HL-60/S4 treated with phorbol 12-myristate 13-acetate at 8.2 ng/mL for 4 days and 3 days (cell line): ENCODE data around the gene RTEL1.

Experiments used
- in situ Hi-C: fragments of 300-500 bp; cut with MboI; formaldehyde crosslinking; loops from 2 replicates; pipeline ENCODE4 v1.15.0; 2022; ENCODE audit warnings: low sequenced_read_pairs

Gene RTEL1

GRCh38 chr20:63699466-63700198, 41.5 kb downstream of the RTEL1 start:
- in situ Hi-C loops, result no loop called here

- in situ Hi-C loops, result no loop called here
Observed at GRCh38 chr20:63700199-63701050, 42.3 kb downstream of the RTEL1 start.

GRCh38 chr20:63701051-63701328, 42.9 kb downstream of the RTEL1 start:
- in situ Hi-C loops, result no loop called here

GRCh38 chr20:63701329-63702035, 43.4 kb downstream of the RTEL1 start:
- in situ Hi-C loops, result no loop called here

GRCh38 chr20:63702036-63702665, 44.0 kb downstream of the RTEL1 start:
- in situ Hi-C loops, result no loop called here

DNA sequence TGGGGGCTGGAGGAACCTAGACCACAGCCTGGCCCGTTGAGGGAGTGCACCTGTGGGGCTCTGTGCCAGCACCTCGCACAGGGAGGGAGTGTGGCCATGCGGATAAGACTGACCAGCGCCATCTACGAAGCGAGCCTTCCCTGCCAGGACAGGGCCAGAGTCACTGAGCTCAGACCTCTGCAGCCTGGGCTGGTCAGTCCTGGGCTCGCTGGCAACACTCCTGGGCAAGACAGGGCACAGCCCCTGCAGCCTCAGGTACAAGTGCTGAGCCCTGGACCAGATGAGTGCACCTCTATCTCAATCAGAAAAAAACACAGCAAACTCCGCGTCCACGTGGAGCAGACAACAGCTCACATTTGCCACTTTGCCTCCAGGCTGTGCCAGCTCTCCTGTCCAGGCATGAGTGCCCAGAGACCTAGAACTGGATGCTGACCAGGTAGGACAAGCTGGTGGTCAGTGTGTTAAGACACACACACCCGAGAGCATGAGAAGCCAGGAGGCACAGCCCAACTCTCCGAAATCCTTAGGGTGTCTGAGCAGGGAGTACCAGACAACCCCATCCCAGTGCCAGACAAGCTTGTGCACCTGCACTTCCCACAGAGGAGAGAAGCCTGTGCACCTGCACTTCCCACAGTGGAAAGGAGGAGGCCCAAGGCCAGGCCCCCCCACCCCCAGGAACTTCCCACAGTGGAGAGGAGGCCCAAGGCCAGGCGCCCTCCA, 44.8 kb downstream of the RTEL1 start:
- in situ Hi-C loops, result no loop called here

DNA sequence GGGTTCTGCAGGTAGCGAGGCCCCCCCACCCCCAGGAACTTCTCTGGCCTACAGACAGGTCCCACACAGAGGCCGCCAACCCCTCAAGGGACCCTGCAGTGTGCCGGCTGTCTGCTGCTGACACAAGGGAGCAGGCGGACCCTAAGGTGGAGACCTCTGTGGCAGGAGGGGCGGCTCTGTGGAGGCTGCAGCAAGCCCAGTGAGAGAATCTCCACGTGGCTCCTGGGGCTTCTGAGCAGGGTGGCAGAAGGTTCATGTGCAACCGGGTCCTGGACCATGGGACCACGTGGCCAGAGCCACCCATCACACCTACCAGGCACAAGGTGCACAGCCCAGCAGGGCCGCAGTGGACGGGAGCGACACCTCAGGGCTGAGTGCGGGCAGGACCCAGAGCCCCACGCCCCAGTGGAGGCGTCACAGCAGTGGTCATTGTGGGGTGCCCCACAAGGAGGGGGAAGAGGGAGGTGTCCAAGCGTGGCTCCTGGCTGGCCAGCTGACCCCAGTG, 45.4 kb downstream of the RTEL1 start:
- in situ Hi-C loops, result no loop called here

GRCh38 chr20:63703976-63704748, 46.0 kb downstream of the RTEL1 start:
- in situ Hi-C loops, result no loop called here

GRCh38 chr20:63704749-63705117, 46.6 kb downstream of the RTEL1 start:
- in situ Hi-C loops, result no loop called here

DNA sequence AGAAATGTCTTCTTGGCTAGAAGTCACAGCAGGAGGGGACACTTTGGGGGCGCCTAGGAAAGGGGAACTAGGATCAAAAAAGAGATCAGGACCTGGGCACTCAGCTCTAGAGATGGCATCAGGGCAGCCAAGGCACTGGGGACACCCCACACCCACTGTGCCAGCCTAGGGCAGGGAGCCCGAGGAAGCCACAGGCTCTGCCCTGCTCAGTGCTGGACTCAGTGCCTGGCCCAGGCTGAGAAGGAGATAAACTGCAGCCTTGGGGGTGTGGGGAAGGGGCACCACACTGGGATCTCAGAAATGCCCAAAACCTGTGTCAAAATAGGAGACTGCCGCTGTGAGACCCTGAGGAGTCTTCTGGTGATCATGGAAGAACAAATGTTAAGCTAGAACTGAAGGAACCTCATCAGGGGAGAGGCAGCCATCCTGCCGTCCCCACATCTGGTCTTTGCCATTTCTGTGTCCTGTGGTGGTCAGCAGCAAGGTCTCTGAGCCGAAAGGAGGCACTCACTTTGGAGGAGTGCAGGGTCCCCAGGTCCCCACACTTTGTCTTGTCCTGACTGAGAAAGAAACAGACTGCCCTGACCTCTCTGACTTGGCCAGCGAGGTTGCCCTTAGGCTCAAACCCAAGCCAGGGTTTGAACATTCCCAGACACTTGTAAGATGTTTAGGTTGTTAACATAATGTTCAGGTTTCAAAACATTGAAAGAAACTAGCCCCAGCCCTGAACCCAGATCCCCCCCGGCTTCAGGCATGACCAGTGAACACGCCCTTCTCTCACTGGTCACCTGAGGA, 47.3 kb downstream of the RTEL1 start:
- in situ Hi-C loops, result no loop called here

GRCh38 chr20:63706027-63706695, 48.0 kb downstream of the RTEL1 start:
- in situ Hi-C loops, result no loop called here

GRCh38 chr20:63706852-63707557, 48.9 kb downstream of the RTEL1 start:
- in situ Hi-C loops, result no loop called here

DNA sequence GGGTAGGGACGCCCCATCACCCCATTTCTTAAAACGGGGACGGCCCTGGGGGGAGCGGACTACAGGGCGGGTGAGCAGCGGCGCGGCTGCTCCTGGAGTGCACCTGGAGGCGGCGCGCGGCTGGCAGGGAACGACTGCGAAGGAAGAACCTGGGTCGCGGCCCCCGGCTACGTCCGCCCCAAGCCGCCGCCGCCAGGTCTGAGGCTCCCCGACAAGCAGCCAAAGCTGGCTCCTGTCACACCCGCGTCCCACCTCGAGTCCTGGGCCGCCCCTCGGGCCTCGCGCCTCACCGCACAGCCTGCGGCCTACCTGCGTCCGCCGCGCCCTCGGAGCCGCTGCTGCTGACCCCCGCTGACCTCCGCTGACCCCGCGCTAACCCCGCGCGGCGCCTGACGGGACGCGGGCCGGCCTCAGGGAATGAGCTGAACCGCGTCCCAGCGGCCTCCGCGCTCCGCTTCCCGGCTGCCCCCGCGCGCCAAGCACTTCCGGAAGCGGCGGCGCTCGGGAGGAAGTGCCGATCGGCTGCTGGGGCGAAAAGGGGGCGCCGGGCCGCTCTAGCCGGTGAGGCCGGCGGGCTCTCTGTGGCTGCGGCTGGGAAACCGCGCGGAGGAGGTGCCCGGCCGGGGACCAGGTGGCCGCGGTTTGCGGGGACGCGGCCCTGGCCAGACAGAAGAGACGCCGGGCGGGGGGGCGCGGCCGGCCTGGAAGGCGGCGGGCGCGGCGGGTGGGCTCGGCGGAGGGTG, 49.6 kb downstream of the RTEL1 start, which contains the start of the genes ARFRP1 and ZGPAT:
Gene ARFRP1 (minus strand): TSS at position 419 of the 743 bp plus-strand sequence. CDS start 885 bp downstream, outside the sequence.
Gene ZGPAT (plus strand): TSS at position 482 of the 743 bp plus-strand sequence. CDS start 542 bp downstream, outside the sequence.
- in situ Hi-C loops, result no loop called here

DNA sequence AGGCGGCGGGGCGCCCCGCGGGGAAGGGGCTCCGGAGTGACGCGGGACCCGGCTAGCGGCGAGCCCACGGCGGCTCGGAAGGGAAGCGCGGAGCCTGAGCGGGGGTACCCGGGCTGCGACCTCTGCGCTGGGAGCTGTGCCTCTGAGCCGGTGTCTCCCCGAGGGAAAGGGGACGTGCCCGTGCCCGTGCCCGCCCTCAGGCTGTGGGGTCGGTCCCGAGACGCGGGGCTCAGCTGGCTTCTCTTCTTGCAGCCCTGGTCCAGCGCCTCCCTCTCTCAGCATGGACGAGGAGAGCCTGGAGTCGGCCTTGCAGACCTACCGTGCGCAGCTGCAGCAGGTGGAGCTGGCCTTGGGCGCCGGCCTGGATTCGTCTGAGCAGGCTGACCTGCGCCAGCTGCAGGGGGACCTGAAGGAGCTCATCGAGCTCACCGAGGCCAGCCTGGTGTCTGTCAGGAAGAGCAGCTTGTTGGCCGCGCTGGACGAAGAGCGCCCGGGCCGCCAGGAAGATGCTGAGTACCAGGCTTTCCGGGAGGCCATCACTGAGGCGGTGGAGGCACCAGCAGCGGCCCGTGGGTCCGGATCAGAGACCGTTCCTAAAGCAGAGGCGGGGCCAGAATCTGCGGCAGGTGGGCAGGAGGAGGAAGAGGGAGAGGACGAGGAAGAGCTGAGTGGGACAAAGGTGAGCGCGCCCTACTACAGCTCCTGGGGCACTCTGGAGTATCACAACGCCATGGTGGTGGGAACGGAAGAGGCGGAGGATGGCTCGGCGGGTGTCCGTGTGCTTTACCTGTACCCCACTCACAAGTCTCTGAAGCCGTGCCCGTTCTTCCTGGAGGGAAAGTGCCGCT, 50.4 kb downstream of the RTEL1 start:
- in situ Hi-C loops, result no loop called here

DNA sequence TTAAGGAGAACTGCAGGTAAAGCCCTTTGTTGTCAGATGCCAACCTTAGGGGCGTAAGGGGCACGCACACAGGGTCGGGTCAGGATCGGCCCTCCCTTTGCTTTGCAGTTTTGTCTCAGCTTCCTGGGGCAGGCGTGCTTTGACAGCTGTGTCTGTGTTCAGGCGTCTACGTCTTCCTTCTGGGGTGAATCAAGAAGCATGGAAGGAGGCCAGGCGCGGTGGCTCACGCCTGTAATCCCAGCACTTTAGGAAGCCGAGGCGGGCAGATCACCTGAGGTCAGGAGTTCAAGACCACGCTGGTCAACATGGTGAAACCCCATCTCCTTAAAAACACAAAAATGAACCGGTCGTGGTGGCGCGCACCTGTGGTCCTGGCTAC, 51.0 kb downstream of the RTEL1 start:
- in situ Hi-C loops, result no loop called here

DNA sequence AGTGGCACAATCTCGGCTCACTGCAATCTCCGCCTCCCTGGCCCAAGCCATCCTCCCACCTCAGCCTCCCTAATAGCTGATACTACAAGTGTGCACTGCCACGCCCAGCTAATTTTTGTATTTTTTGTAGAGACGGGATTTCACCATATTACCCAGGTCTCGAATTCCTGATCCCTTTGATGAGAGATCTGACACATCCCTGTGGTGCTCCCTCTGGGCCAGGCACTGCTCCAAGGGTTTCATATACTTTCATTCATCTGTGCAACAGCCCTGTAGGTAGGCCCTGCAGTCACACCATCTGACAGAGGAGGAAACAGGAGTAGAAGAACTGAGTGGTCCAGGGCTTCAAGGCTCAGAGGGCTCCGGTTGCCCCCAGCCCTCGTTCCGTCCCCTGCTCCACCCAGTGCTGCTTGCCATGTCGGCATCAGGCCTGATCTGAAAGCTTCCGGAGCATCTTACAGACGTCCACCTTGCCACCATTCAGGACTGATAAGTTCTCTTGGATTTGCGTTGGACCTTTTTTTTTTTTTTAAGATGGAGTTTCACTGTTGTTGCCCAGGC, 53.1 kb downstream of the RTEL1 start:
- in situ Hi-C loops, result no loop called here
